GM19238 (cell line): ENCODE results near the gene ATF1.
"Not testable (repeated sequence)": the region's sequence is repeated elsewhere in the genome, so short reads cannot be mapped to it uniquely, and the experiment has no call there.

ENCODE experiments used
- DNase-seq: peaks from one replicate; pipeline ENCODE4 v3.0.0; 2011; ENCODE audit warnings: low spot score; ENCODE audit not compliant: insufficient read length

The ATF1 gene

DNA sequence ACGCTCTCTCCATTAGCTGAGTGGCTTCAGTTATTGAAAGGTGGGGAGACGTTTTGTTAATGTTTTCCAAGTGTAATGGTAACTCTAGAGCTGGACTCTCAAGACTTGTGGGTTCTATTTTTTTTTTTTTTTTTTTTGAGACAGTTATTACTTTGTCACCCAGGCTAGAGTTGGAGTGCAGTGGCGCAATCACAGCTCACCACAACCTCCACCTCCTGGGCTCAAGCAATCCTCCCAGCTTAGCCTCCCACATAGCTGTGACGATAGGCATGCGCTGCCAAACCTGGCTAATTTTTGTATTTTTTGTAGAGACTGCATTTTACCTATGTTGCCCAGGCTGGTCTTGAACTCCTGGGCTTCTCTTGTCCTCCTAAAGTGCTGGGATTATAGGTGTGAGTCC lies 26.2 kb downstream of the ATF1 start:
- DNase-seq, result no peak

DNA sequence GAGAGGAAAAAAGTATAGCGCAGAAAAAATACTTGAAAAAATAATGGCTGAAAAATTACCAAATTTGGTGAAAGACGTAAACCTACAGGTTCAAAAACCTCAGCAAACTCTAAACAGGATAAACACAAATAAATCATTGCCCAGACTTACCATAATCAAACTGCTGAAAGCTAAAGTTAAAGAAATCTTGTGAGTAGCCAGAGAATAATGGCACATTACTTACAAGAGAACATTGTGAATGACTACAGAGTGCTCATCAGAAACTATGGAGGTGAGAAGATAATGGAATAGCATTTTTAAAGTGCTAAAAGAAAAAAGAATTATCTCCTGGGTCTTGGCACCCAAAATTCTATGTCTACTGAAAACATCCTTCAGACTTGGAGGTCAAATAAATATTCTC lies 36.0 kb downstream of the ATF1 start:
- no peak for DNase-seq

DNA sequence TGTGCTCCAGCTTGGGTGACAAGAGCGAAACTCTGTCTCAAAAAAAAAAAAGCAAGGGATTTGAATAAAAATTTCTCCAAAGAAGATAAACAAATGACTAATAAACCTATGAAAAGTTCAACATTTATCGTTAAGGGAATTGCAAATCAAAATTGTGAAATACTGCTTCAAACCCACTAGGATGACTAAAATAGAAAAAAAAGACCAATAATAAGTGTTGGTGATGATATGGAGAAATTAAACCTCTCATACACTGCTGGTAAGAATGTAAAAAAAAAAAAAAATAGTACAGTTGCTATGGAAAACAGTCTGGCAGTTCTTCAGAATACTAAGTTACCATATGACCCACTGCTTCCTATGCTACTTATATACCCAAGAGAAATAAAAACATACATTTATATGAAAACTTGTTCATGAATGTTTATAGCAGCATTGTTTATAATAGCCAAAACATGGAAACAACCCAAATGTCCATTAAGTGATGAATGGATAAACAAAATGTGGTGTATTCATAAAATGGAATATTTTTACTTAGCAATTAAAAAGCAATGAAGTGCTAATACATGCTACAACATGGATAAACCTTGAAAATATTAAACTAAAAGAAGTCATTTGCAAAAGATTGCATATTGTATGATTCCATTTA lies 39.5 kb downstream of the ATF1 start:
- no peak for DNase-seq

DNA sequence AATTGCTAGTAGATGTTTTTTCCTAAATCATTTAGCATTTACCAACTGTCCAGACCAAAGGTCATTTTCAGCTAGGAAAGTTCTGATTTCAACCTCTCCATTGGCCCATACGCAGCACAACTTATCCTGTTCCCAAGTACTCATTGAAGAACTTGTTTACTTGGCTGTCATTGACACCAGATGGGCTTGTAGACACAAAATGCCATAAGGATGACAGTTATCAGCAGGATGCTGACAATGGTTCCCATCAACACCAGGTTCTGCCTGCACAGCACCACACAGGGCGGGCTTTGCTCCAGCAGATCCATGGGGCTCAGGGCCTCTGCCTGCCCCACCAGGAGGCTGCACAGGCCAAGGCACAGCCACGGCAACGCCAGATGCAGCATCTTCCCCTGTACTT lies 42.3 kb downstream of the ATF1 start:
- DNase-seq, result no peak

DNA sequence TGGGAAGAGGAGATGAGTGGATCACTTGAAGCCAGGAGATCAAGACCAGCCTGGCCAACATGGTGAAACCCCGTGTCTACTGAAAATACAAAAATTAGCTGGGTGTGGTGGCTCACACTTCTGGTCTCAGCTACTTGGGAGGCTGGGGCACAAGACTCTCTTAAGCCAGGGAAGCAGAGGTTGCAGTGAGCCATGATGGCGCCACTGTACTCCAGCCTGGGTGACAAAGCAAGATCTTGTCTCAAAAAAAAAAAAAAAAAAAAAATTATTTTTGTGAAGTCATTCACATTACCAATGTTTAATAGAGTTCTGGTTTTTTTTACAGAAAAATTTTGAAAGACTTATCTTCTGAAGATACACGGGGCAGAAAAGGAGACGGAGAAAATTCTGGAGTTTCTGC lies 45.2 kb downstream of the ATF1 start:
- DNase-seq, result not testable (repeated sequence)

DNA sequence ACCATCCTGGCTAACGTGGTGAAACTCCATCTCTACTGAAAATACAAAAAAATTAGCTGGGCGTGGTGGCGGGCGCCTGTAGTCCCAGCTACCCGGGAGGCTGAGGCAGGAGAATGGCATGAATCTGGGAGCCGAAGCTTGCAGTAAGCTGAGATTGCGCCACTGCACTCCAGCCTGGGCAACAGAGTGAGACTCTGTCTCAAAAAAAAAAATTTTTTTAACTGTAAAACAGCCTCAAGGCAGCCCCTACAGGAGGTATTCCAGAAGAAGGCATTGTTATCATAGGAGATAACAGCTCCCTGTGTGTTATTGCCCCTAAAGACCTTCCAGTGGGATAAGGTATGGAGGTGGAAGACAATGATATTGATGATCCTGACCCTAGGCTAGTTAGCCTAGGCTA lies 51.0 kb downstream of the ATF1 start:
- not testable (repeated sequence) for DNase-seq

DNA sequence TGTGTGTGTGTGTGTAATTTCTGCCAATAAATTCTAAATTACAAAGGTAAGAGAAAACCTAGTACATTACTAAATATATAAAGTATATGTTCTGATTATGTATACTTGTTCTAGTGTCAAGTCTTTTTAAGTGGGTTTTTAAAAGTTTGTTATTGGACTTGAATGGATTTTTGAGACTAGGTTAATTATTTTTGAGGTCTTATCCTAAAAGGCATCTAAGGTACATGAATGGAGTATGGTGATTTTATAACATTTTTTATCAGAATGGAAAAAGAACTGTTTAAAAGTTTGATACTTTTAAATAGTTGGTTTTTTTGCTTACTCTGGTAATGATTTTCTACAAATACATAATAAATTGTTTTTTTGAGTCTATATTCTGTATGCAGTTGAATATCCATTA lies 56.3 kb downstream of the ATF1 start:
- DNase-seq, result no peak

DNA sequence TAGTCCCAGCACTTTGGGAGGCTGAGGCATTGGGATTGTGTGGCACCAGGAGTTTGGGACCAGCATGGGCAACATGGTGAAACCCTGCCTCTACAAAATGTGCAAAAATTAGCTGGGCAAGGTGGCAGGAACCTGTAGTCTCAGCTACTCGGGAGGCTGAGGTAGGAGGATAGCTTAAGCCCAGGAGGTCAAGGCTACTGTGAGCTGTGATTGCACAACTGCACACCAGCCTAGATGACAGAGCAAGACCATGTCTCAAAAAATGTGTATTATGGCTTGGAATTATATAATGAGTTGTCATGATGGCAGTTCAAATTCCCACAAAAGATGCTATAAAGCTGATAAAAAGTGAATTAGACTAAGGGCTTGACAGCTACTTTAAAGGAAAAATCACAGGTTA lies 58.2 kb downstream of the ATF1 start:
- no peak for DNase-seq

DNA sequence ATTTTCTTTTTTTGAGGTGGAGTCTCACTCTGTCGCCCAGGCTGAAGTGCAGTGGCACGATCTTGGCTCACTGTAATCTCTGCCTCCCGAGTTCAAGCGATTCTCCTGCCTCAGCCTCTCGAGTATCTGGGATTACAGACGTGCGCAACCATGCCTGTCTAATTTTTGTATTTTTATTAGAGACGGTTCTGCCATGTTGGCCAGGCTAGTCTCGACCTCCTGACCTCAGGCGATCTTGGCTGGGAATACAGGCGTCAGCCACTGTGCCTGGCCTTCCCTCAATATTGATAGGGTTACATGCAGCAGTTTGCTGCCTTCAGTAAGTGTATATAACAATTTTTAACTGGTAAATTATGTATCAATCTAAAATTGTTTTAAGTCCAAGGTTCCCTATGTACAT lies 59.8 kb downstream of the ATF1 start:
- DNase-seq, result not testable (repeated sequence)

DNA sequence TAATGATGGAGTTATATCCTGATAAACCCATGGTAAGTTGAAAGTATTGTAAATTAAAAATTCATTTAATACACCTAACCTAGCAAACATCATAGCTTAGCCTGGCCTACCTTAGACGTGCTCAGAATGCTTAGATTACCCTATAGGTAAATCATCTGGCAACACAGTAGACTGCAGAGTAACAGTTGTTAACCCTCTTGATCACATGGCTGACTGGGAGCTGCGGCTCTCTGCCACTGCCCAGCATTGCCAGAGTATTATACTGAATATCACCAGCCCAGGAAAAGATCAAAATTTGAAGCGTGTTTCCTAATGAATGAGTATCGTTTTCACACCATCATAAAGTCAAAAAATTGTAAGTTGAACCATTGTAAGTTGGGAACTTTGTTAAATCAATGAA lies 61.0 kb downstream of the ATF1 start:
- no peak for DNase-seq

DNA sequence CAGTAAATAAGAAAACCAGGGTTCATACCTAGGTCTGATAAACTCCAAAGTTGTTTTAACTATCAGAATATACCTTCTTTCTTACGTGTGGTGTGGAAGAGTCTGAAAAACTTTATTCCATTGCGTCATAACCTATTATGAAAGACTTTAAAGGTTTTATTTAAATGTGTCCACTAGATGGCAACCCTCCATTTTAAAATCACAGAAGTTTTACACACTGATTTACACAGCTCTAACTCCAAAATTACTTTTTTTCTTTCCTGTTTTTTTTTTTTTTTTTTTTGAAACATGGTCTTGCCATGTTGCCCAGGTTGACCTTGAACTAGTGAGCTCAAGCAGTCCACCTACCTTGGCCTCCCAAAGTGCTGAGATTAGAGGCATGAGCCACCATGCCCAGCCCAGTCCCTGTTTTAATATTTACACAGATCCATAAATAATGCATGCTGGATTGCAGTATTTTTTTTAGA lies 61.5 kb downstream of the ATF1 start:
- no peak for DNase-seq

DNA sequence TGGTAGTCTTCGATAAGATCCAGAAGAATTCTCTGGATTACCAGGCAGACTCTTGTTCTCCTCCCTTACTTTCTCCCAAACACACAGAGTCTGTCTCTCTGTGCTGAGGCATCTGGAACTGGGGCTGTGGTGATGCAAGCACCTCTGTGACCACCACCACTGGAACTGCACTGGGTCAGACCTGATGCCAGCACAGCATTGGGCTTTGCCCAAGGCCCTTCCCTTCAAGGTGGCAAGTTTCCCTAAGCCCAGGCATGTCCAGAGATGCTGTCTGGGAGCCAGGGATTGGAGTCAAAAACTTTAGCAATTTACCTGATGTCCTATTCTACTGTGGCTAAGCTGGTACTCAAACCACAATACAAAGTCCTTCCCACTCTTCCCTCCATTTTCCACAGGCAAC lies 64.2 kb downstream of the ATF1 start:
- DNase-seq, result no peak

DNA sequence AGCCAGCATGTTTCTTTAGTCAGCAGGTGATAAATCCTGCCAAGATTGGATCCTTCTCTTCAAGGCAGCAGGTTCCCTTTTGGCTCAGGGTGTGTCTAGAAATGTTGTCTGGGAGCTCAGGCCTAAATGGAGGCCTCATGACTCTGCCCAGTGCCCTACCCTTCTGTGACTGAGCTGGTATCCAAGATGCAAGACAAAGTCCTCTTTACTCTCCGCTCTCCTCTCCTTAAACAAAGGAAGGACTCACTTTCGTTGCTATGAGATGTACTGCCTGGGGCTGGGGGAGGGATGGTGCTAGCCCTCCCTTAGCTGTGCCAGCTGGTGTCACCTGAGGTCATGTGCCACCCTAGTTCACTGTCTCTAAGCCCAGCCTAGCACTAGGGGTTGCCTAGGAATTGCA lies 65.0 kb downstream of the ATF1 start:
- DNase-seq, result no peak

DNA sequence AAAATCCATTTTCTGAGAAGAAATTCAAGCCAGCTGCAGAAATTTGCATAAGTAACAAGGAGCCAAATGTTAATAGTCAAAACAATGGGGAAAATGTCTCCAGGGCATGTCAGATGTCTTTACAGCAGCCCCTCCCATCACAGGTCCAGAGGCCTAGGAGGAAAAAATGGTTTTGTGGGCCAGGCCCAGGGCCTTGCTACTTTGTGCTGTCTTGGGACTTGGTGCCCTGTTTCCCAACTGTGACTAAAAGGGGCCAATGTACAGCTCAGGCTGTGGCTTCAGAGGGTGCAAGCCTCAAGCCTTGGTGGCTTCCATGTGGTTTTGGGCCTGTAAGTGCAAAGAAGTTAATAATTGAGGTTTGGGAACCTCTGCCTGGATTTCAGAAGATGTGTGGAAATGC lies 69.9 kb downstream of the ATF1 start:
- DNase-seq, result not testable (repeated sequence)

DNA sequence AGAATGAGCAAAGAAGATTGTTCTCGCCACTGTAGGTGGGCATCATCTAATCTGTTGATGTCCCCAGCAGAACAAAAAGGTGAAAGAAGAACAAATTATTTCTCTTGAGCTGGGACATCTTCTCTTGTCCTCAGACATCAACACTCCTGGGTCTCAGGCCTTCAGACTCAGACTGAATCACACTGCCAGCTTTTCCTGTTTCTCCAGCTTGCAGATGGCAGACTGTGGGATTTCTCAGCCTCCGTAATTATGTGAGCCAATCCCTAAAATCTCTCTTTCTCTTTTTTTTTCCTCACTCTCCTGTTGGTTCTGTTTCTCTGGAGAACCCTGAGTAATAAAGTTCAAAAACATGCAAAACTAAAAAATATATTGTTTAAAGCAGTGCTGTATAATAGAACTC lies 75.1 kb downstream of the ATF1 start:
- DNase-seq, result no peak

DNA sequence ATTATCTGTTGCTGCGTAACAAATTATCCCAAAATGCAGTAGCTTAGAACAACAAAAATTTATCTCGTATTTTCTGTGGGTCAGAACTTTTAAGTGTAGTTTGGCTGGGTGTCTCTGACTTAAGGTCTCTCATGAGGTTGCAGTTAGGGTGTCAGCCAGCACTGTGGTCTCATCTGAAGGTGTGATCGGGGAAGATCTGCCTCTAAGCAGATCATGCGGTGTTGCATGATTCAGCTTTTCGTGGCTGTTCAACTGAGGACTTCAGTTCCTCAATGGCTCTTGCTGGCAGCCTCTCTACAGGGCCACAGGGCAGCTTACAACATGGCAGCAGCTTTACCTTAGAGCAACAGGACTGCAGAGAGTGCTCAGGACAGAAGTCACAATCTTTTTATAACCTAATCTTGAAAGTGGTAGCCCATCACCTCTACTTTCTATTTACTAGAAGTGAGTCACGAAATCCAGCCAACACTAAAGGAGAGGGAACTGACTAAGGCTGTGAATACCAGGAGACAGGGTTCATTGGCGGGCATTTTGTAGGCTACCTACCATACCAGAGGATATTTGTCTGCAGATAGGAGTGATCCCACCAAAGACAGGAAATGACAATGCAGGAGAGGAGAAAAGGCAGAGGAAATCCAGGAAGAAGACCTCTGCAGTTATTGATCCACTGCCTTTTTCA lies 77.0 kb downstream of the ATF1 start:
- no peak for DNase-seq

DNA sequence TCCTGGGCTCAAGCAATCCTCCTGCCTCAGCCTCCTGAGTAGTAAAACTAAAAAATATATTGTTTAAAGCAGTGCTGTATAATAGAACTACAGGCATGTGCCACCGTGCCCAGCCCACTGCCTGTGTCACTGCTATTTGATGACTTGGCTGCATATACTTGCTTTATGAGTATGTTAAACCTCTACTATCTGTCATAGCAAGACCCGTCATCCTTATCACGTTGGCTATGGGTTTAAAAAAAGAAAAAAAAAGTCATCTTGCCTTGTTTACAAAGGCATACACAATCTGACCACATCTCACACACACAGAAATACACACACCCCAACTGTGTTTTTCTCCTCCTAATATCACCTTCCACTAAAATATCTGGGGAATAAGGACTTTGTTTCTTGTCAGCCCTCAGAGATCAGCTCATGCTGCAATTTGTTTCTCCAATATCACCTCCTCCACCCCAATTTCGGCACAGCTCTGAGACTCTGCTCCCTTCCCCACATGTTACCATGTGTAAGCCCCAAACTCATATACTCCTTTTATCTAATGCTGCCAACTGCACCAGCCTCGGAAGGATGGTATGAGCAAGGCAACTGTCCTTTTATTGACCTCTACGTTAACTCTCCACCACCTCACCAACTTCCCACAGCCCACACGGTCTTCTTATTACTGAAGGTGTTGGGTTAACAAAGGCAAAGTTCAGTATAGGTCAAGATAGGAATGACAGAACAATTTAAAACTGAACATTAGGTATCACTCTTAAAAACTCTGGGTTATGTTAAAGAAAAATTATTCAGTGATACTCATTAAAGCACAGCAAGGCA lies 78.0 kb downstream of the ATF1 start:
- no peak for DNase-seq

DNA sequence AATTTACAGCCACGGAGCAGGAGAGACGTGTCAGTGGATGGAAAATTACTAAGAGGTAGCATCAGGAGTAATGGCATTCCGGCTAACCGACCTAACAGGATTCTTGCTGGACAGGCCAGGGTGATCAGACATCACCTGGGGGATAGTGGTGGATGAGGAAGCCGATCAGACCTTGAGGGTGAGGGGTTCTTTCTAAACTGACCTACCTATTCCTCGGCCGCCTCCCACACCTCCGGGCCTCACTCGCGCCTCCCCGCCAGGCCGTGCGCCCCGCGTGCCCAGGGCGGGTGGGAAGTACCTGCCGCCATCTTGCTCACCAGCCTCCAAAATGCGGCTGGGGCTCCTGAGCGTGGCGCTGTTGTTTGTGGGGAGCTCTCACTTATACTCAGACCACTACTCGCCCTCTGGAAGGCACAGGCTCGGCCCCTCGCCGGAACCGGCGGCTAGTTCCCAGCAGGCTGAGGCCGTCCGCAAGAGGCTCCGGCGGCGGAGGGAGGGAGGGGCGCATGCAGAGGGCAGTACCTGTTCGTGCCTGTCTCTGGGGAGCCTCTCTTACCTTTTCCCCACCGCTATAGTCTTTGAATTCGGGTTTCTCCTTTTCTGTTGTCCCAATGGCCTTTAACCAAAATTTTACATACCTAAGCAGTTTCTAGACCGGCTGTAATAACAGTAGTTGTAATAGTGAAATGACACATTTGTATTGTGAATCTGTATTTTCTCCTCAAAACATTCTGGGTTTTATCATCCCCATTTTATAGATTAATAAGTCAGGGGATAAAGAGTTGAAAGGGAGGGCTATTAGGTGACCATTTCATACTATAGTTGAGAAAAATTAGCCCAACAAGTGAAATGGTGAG lies 79.0 kb downstream of the ATF1 start, which contains the start of gene TMPRSS12:
Gene TMPRSS12, plus strand, starts transcription at position 290 of the 857 bp plus-strand sequence. Its CDS starts 39 bp downstream, at position 329.
- no peak for DNase-seq

DNA sequence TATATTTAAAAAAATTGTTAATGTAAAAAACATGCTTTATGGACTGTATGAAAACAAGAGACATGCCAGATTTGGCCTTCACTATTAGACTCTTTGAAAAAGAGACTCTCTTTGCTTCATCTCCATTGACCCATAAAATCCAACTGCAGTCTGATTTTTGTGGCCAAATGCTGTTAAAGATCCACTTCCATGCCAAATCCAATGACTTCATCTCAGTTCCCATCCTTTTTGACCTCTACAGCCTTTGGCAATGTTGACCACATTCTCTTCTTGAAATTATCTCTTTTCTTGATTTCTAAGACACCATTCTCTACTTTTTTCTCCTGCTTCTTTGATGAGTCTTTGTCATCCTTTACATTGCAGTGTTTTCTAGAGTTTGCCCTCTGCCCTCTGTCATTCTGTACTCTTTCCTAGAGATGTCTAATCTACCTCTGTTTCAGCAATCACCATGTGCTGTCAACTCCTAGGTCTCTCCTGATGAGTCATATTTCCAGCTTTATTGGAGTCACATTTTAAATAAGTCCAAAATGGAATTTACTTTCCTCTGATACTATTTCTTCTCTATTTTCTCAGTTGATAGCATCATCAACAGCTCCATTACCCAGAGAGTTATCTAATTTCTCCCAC lies 81.2 kb downstream of the ATF1 start:
- no peak for DNase-seq

DNA sequence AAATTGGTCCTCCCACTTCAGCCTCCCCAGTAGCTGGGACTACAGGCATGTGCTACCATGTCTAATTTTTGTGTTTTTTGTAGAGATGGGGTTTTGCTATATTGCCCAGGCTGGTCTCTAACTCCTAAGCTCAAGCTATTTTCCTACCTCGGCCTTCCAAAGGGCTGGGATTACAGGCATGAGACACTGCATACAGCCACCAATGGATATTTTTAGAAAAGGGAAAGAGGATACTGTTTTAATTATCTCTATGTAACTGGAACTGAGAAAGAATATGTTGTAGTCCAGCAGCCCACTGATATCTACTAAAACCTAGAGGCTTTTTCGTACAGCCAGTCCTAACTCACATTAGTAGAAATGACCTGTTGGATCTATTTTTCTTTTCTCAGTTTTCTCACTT lies 85.1 kb downstream of the ATF1 start:
- DNase-seq, result no peak

DNA sequence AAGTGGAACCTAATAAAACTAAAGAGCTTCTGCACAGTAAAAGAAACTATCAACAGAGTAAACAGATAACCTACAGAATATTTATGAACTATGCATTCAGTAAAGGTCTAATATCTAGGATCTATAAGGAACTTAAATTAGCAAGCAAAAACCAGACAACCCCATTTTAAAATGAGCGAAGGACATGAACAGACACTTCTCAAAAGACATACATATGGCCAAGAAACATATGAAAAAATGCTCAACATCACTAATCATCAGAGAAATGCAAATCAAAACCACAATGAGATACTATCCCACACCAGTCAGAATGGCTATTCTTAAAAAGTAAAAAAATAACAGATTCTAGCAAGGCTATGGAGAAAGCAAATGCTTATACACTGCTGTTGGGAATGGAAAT lies 91.3 kb downstream of the ATF1 start:
- not testable (repeated sequence) for DNase-seq
